IMR-90 (cell line): ENCODE results near the gene ADSS1. TPM values are rescaled to one million over a fixed set of nuclear protein-coding genes. Genes with fewer than 3 reads are reported as not detected.

Experiments
- ATAC-seq: fragments of 200-7000 bp; cut with Tn5 transposase; 2 replicates; pipeline ENCODE4 v1.9.1; 2020; ENCODE audit warnings: low read depth, mild to moderate bottlenecking, moderate library complexity
- BruUV-seq: library from RNA; stranded (reverse); fragments of 400-500 nt; replicated peaks from 2 replicates; lab custom pipeline; 2021; lab: Mats Ljungman, UMichigan
- CTCF ChIA-PET: fragments of 300-600 bp; formaldehyde crosslinking; extraction: SDS; loops from one replicate; lab custom pipeline; 2021; ENCODE audit warnings: antibody characterized with exemption; lab: Yijun Ruan, JAX
- POLR2A ChIA-PET: fragments of 300-600 bp; sonication (Branson Sonifier 250); formaldehyde crosslinking; loops from one replicate; lab custom pipeline; 2022; ENCODE audit warnings: antibody characterized with exemption; ENCODE audit not compliant: unreplicated experiment; lab: Charles Lee
- DNase-seq: peaks from one replicate; pipeline ENCODE4 v3.0.0; 2013
- H2AFZ ChIP-seq: replicated peaks from 2 replicates; pipeline ENCODE3; 2013; ENCODE audit warnings: low read length, mild to moderate bottlenecking; ENCODE audit not compliant: poor library complexity
- H2AK5ac ChIP-seq: 2 replicates; pipeline ENCODE4 v1.6.1; 2013; ENCODE audit warnings: low read depth, low read length, inconsistent platforms
- H2AK9ac ChIP-seq: replicated peaks from 2 replicates; pipeline ENCODE3; 2013; ENCODE audit warnings: mild to moderate bottlenecking, low read depth, low read length, moderate library complexity; ENCODE audit not compliant: poor library complexity
- H2BK120ac ChIP-seq: 2 replicates; pipeline ENCODE4 v1.6.1; 2013; ENCODE audit warnings: low read depth, low read length, inconsistent platforms
- H2BK15ac ChIP-seq: 3 replicates; pipeline ENCODE4 v1.6.1; 2013; ENCODE audit warnings: low read depth, low read length, inconsistent platforms
- H2BK20ac ChIP-seq: 2 replicates; pipeline ENCODE4 v1.6.1; 2013; ENCODE audit warnings: low read depth, mild to moderate bottlenecking, inconsistent platforms, low read length, moderate library complexity
- H2BK5ac ChIP-seq: 2 replicates; pipeline ENCODE4 v1.6.1; 2013; ENCODE audit warnings: mild to moderate bottlenecking, low read depth, low read length, inconsistent platforms; ENCODE audit not compliant: poor library complexity, severe bottlenecking
- H3K14ac ChIP-seq: replicated peaks from 2 replicates; pipeline ENCODE4 v1.6.1; 2013; ENCODE audit warnings: low read depth, low read length, inconsistent platforms
- H3K18ac ChIP-seq: 2 replicates; pipeline ENCODE4 v1.6.1; 2013; ENCODE audit warnings: low read depth, low read length, control low read depth
- H3K23ac ChIP-seq: 2 replicates; pipeline ENCODE4 v1.6.1; 2013; ENCODE audit warnings: low read depth, low read length, inconsistent platforms
- H3K27ac ChIP-seq: 2 replicates; pipeline ENCODE4 v1.5.1; 2013; ENCODE audit warnings: mild to moderate bottlenecking, control low read depth, low read length; ENCODE audit not compliant: insufficient read depth
- H3K27me3 ChIP-seq: 2 replicates; pipeline ENCODE4 v1.6.1; 2013; ENCODE audit warnings: low read length; ENCODE audit not compliant: control insufficient read depth, insufficient read depth
- H3K36me3 ChIP-seq: 2 replicates; pipeline ENCODE4 v1.6.1; 2013; ENCODE audit warnings: low read length, mixed read lengths; ENCODE audit not compliant: control insufficient read depth, insufficient read depth
- H3K4ac ChIP-seq: 2 replicates; pipeline ENCODE4 v1.6.1; 2013; ENCODE audit warnings: low read depth, low read length, inconsistent platforms
- H3K4me1 ChIP-seq: 2 replicates; pipeline ENCODE4 v1.6.1; 2013; ENCODE audit warnings: low read length, mixed read lengths; ENCODE audit not compliant: control insufficient read depth, insufficient read depth
- H3K4me2 ChIP-seq: 2 replicates; pipeline ENCODE4 v1.6.1; 2013; ENCODE audit warnings: low read depth, mild to moderate bottlenecking, control low read depth, low read length, moderate library complexity
- H3K4me3 ChIP-seq: 2 replicates; pipeline ENCODE4 v1.5.1; 2013; ENCODE audit warnings: low read depth, mild to moderate bottlenecking, control low read depth, low read length, moderate library complexity; ENCODE audit not compliant: insufficient read depth
- H3K56ac ChIP-seq: 2 replicates; pipeline ENCODE4 v1.6.1; 2013; ENCODE audit warnings: low read length, inconsistent platforms; ENCODE audit not compliant: insufficient read depth; ENCODE audit errors: extremely low read depth
- H3K79me1 ChIP-seq, 2 experiments: 2 replicates each; pipeline ENCODE4 v1.6.1; 2013; ENCODE audit warnings: low read length in 2 of 2, inconsistent platforms in 1 of 2, low read depth in 1 of 2
- H3K9ac ChIP-seq: 2 replicates; pipeline ENCODE4 v1.6.1; 2013; ENCODE audit warnings: low read depth, low read length, control low read depth
- H3K9me1 ChIP-seq: 2 replicates; pipeline ENCODE4 v1.6.1; 2013; ENCODE audit warnings: low read length, inconsistent platforms; ENCODE audit not compliant: insufficient read depth
- H3K9me3 ChIP-seq: 2 replicates; pipeline ENCODE4 v1.6.1; 2013; ENCODE audit warnings: low read length; ENCODE audit not compliant: control insufficient read depth, insufficient read depth
- H4K20me1 ChIP-seq: 2 replicates; pipeline ENCODE4 v1.6.1; 2013; ENCODE audit warnings: low read length, inconsistent platforms; ENCODE audit not compliant: insufficient read depth
- H4K5ac ChIP-seq: 2 replicates; pipeline ENCODE4 v1.6.1; 2013; ENCODE audit warnings: mild to moderate bottlenecking, low read depth, low read length, control low read depth
- H4K8ac ChIP-seq, 2 experiments: 2 replicates each; pipeline ENCODE4 v1.6.1; 2013; ENCODE audit warnings: low read depth in 2 of 2, low read length in 2 of 2, control low read depth in 1 of 2, inconsistent platforms in 1 of 2
- H4K91ac ChIP-seq: 2 replicates; pipeline ENCODE4 v1.6.1; 2013; ENCODE audit warnings: low read depth, low read length, inconsistent platforms; ENCODE audit not compliant: insufficient read depth
- MAZ ChIP-seq: IDR thresholded peaks from 2 replicates; pipeline ENCODE4 v1.6.1; 2012; ENCODE audit warnings: low read depth, mild to moderate bottlenecking, low read length, improper control_type of control experiment, moderate library complexity, borderline replicate concordance
- MXI1 ChIP-seq: IDR thresholded peaks from 2 replicates; pipeline ENCODE4 v1.6.1; 2012; ENCODE audit warnings: low read depth, mild to moderate bottlenecking, low read length, moderate library complexity, borderline replicate concordance
- NFE2L2 ChIP-seq: fragments of 150-350 bp; IDR thresholded peaks from 2 replicates; pipeline ENCODE4 v1.6.1; 2016; ENCODE audit warnings: low read depth, mild to moderate bottlenecking, low read length
- RCOR1 ChIP-seq: IDR thresholded peaks from 2 replicates; pipeline ENCODE4 v1.6.1; 2012; ENCODE audit warnings: mild to moderate bottlenecking, low read length, improper control_type of control experiment; ENCODE audit not compliant: insufficient replicate concordance
- WGBS, 2 experiments: methylation state at CpG; one replicate each; pipeline versions ENCODE4 v1.1.5 to v1.1.7; 2013; ENCODE audit warnings: missing lambda C conversion rate in 2 of 2; ENCODE audit not compliant: insufficient read length in 1 of 2; ENCODE audit errors: extremely low coverage in 2 of 2; 5-methylcytosine and 5-hydroxymethylcytosine counted together
- dilution Hi-C: fragments of 300-500 bp; cut with HindIII; formaldehyde crosslinking; loops from one replicate; pipeline ENCODE4 v1.14.3; 2018; ENCODE audit warnings: low sequenced_read_pairs; ENCODE audit not compliant: unreplicated experiment
- in situ Hi-C: fragments of 300-500 bp; cut with MboI; formaldehyde crosslinking; loops from 3 replicates; pipeline ENCODE4 v1.14.3; 2019; ENCODE audit warnings: low sequenced_read_pairs, inconsistent platforms, mixed read lengths
- intact Hi-C: fragments of 100-400 bp; cut with micrococcal nuclease; formaldehyde crosslinking; loops from 2 replicates; pipeline ENCODE4 v1.10.0; 2022
- polyA plus RNA-seq, 3 experiments: library from polyadenylated mRNA; depleted of rRNA; stranded (reverse); fragments of >200 nt; gene quantifications; 2 replicates each; pipeline ENCODE4 v1.2.3, GENCODE V29; 2012; ENCODE audit warnings: low replicate concordance in 1 of 3
- total RNA-seq: library from RNA; depleted of rRNA; stranded (reverse); fragments of >200 nt; gene quantifications from 2 replicates; pipeline ENCODE4 v1.2.3, GENCODE V29; 2012

ADSS1 gene
- total and polyA plus RNA-seq, 2 of the 4 experiments (the other 2 are of a cell fraction), result 1.8 to 5.2 TPM

- peaks cover 54% of the 10 kb centered on the region for H4K20me1 ChIP-seq
- no peak overlapping the region for H3K14ac ChIP-seq
- H2AK5ac ChIP-seq, result no peak overlapping the region
- no peak overlapping the region for H3K23ac ChIP-seq
- H3K79me1 ChIP-seq, result peaks cover 8 to 61% of the 10 kb centered on the region in 2 experiments; a peak in 2 of 4 replicates
- in situ Hi-C loops (no loop called here), dilution Hi-C loops (no loop called here), intact Hi-C loops (no loop called here)
- no peak overlapping the region for H2AK9ac ChIP-seq
- no peak overlapping the region for H3K4ac ChIP-seq
- ATAC-seq (no peak), DNase-seq (no peak)
- H3K56ac ChIP-seq, result no peak overlapping the region
- peaks cover 6% of the 10 kb centered on the region; the same call in 1 of the 2 replicates for H3K4me1 ChIP-seq
- H2BK15ac ChIP-seq, result no peak overlapping the region
- no peak overlapping the region for H3K9ac ChIP-seq
- 79% methylated on average over 5 of the region's 11 CpGs; no CpG with 5 or more reads in 1 of the 2 experiments for WGBS, 2 experiments
- H3K9me1 ChIP-seq, result no peaks in the 10 kb centered on the region
- H3K36me3 ChIP-seq, result peaks cover 39% of the 10 kb centered on the region
- H4K8ac ChIP-seq, result no peak overlapping the region
- H3K27ac ChIP-seq, result no peak overlapping the region
- POLR2A ChIA-PET, result no interaction called here
- no TSS peak for BruUV-seq
- H2BK120ac ChIP-seq, result no peak overlapping the region
- H3K4me3 ChIP-seq, result no peak overlapping the region
- H4K91ac ChIP-seq, result no peak overlapping the region
- H3K4me2 ChIP-seq, result no peak overlapping the region
- no peak overlapping the region for H4K5ac ChIP-seq
- H3K9me3 ChIP-seq, result no peaks in the 10 kb centered on the region
- H3K27me3 ChIP-seq, result no peaks in the 10 kb centered on the region
- H2BK20ac ChIP-seq, result no peak overlapping the region
- no peak overlapping the region for H2BK5ac ChIP-seq
- CTCF ChIA-PET, result no interaction called here
- TF ChIP-seq MXI1, result no peak
- no peak for TF ChIP-seq MAZ
- no peak for TF ChIP-seq NFE2L2
- TF ChIP-seq RCOR1, result no peak
- H2AFZ ChIP-seq, result no peak overlapping the region
- H3K18ac ChIP-seq, result no peak overlapping the region
These were observed 31.6 kb downstream of the ADSS1 start for GRCh38 chr14:104755621-104756020.
